Spleen (tissue), 11 donors: Measurements from ENCODE around the gene STXBP1. TPM values are rescaled to one million over a fixed set of nuclear protein-coding genes. Genes with fewer than 3 reads are reported as not detected.

Source experiments
- DNase-seq: peaks from one replicate; pipeline ENCODE4 v3.0.0-alpha.2; 2020
- H3K27ac ChIP-seq, 8 donors: fragments of 200-600 bp; sonication (generic) in 7 of 8; 1 replicate in 4 of 8; 2 replicates in 4 of 8; pipeline versions ENCODE4 v1.5.0 to v1.8.0; 2016 to 2021; ENCODE audit warnings: inconsistent platforms in 4 of 8, mild to moderate bottlenecking in 4 of 8, moderate library complexity in 1 of 8
- H3K27me3 ChIP-seq, 7 donors: fragments of 200-600 bp; sonication (generic) in 6 of 7; replicated peaks in 1 of 7; 1 replicate in 4 of 7; 2 replicates in 3 of 7; pipeline versions ENCODE4 v1.5.0 to v1.8.0; 2016 to 2021; ENCODE audit warnings: inconsistent platforms in 3 of 7, mild to moderate bottlenecking in 1 of 7
- H3K36me3 ChIP-seq, 6 donors: fragments of 200-600 bp; sonication (generic) in 5 of 6; 1 replicate in 4 of 6; 2 replicates in 2 of 6; pipeline versions ENCODE4 v1.5.0 to v1.8.0; 2016 to 2021; ENCODE audit warnings: inconsistent platforms in 2 of 6
- H3K4me1 ChIP-seq, 6 donors: fragments of 200-600 bp; sonication (generic) in 5 of 6; 1 replicate in 3 of 6; 2 replicates in 3 of 6; pipeline versions ENCODE4 v1.5.0 to v1.8.0; 2016 to 2021; ENCODE audit warnings: inconsistent platforms in 3 of 6
- H3K4me3 ChIP-seq, 8 donors: fragments of 200-600 bp; sonication (generic) in 7 of 8; 1 replicate in 4 of 8; 2 replicates in 4 of 8; pipeline versions ENCODE4 v1.5.0 to v1.8.0; 2016 to 2021; ENCODE audit warnings: inconsistent platforms in 4 of 8, mild to moderate bottlenecking in 4 of 8, moderate library complexity in 2 of 8
- H3K9me3 ChIP-seq, 8 donors: fragments of 200-600 bp; sonication (generic) in 7 of 8; 1 replicate in 4 of 8; 2 replicates in 4 of 8; pipeline versions ENCODE4 v1.5.0 to v1.8.0; 2016 to 2021; ENCODE audit warnings: inconsistent platforms in 4 of 8
- CTCF ChIP-seq, 11 experiments: fragments of 200-600 bp in 7 of 11; fragments of 450-650 bp in 4 of 11; sonication (generic) in 4 of 11; IDR thresholded peaks in 8 of 11; conservative IDR thresholded peaks in 3 of 11; 1 replicate in 7 of 11; 2 replicates in 4 of 11; pipeline versions ENCODE4 v1.4.0 to v1.8.0; 2016 to 2021; ENCODE audit warnings: antibody characterized with exemption in 11 of 11, inconsistent platforms in 4 of 11, mild to moderate bottlenecking in 1 of 11
- POLR2A ChIP-seq, 3 donors: fragments of 450-650 bp; IDR thresholded peaks; one replicate each; pipeline ENCODE4 v1.5.1; 2017; ENCODE audit warnings: antibody characterized with exemption in 3 of 3, mild to moderate bottlenecking in 1 of 3
- POLR2AphosphoS5 ChIP-seq, 3 donors: sonication (generic); formaldehyde crosslinking; IDR thresholded peaks; one replicate each; pipeline ENCODE4 v1.5.1; 2017; ENCODE audit warnings: antibody characterized with exemption in 3 of 3
- WGBS, 5 donors: extraction: QIAGEN DNeasy Blood & Tissue Kit in 3 of 5; methylation state at CpG; one replicate each; pipeline versions ENCODE4 v1.1.5 to v1.1.7; 2013 to 2018; 5-methylcytosine and 5-hydroxymethylcytosine counted together
- intact Hi-C: fragments of 100-400 bp; cut with DNase I; formaldehyde crosslinking; loops from one replicate; pipeline ENCODE4 v1.15.0; 2023; ENCODE audit warnings: low total_unique reads
- polyA plus RNA-seq, 3 donors: library from polyadenylated mRNA; stranded (reverse); fragments of 200-250 nt; gene quantifications; one replicate each; pipeline ENCODE4 v1.2.1, GENCODE V29; 2013
- total RNA-seq, 7 donors: library from RNA; depleted of rRNA in 3 of 7; stranded (reverse); fragments of >200 nt in 3 of 7; fragmentation: NEBNext Ultra II Directional in 4 of 7; extraction: Animal tissue kit (Norgen Biotek cat#: 25700) in 4 of 7; gene quantifications; one replicate each; pipeline versions ENCODE4 v1.1.0 to v1.2.1, GENCODE V29; 2016 to 2021
- donor health status: healthy with polysubstance abuse.
- donor health status: DM: no; HTN: no; CAD: no; lungs with moderate emphysema.
- donor health status: DM: no; HTN: no; CAD: no.
- donor health status: Bipolar disorder and iron deficiency.
- donor health status: healthy.
- donor health status: DM: no; HTN: no; CAD: no.
- donor health status: DM: yes; HTN: yes; CAD: no.

Gene STXBP1
- total and polyA plus RNA-seq, 10 donors = 4.3 to 75.7 (median 31.6) TPM

- DNase-seq = no peak
- TF ChIP-seq CTCF (IDR thresholded peaks at IDR 0.05 in 8 of 11, conservative IDR thresholded peaks at IDR 0.05 in 3 of 11) (no peak), POLR2A (IDR thresholded peaks at IDR 0.05) (no peak), POLR2AphosphoS5 (IDR thresholded peaks at IDR 0.05) (no peak)
- 86 to 94% (median 91%) methylated on average over 8 of the region's 8 CpGs for WGBS, 5 donors
These were observed 116.7 kb downstream of the STXBP1 start for GRCh38 chr9:127728808-127729207.

GRCh38 chr9:127729522-127730256 is 117.6 kb downstream of the STXBP1 start:
- Histone ChIP-seq H3K9me3 (no peaks in the 10 kb centered on the region), H3K36me3 (peaks cover 0 to 36% (median 13%) of the 10 kb centered on the region in 6 donors), H3K4me3 (no peak overlapping the region), H3K27me3 (peaks cover 0 to under 1% (median 0%) of the 10 kb centered on the region in 7 donors), H3K27ac (peak overlapping the region in 5 of 8 donors; percentile 30 to 62 (median 50)), H3K4me1 (peaks cover 11 to 52% (median 33%) of the 10 kb centered on the region in 6 donors)
- TF ChIP-seq POLR2AphosphoS5 (IDR thresholded peaks at IDR 0.05) = no peak
- no peak for TF ChIP-seq CTCF (IDR thresholded peaks at IDR 0.05 in 8 of 11, conservative IDR thresholded peaks at IDR 0.05 in 3 of 11)
- TF ChIP-seq POLR2A (IDR thresholded peaks at IDR 0.05) = no peak
- no peak for DNase-seq
- intact Hi-C loops = loop anchor here (5.0 to 10.0 kb wide), 2 partner anchors 137 to 225 kb away; no protein-coding TSS in a partner anchor
- 89 to 95% (median 90%) methylated on average over 7 to 18 of the region's 18 CpGs for WGBS, 5 donors

More at GRCh38 chr9:127728808-127729207, 116.7 kb downstream of the STXBP1 start:
- H3K27ac ChIP-seq = no peak overlapping the region
- no peak overlapping the region for H3K4me3 ChIP-seq
- H3K27me3 ChIP-seq = peaks cover 0 to 2% (median 0%) of the 10 kb centered on the region in 7 donors
- H3K4me1 ChIP-seq = peaks cover 5 to 51% (median 29%) of the 10 kb centered on the region in 6 donors
- intact Hi-C loops = loop anchor here (10.0 kb wide), 1 partner anchor 224 kb away; no protein-coding TSS in a partner anchor
- H3K9me3 ChIP-seq = no peaks in the 10 kb centered on the region
- H3K36me3 ChIP-seq = peaks cover 0 to 36% (median 13%) of the 10 kb centered on the region in 6 donors

GRCh38 chr9:127730262-127730661 is 118.2 kb downstream of the STXBP1 start:
- Histone ChIP-seq H3K27me3 (no peaks in the 10 kb centered on the region), H3K27ac (peak overlapping the region in 5 of 8 donors; percentile 30 to 62 (median 51))
- 86 to 93% (median 90%) methylated on average over 6 to 9 of the region's 9 CpGs for WGBS, 5 donors

More at GRCh38 chr9:127730262-127730661, 118.2 kb downstream of the STXBP1 start:
- Histone ChIP-seq H3K36me3 (peaks cover 0 to 36% (median 13%) of the 10 kb centered on the region in 6 donors), H3K9me3 (no peaks in the 10 kb centered on the region), H3K4me3 (no peak overlapping the region), H3K4me1 (peaks cover 11 to 52% (median 35%) of the 10 kb centered on the region in 6 donors)
- no peak for DNase-seq
- intact Hi-C loops = loop anchor here (5.0 kb wide), 1 partner anchor 138 kb away; no protein-coding TSS in a partner anchor
- TF ChIP-seq POLR2AphosphoS5 (IDR thresholded peaks at IDR 0.05) (no peak), CTCF (IDR thresholded peaks at IDR 0.05 in 8 of 11, conservative IDR thresholded peaks at IDR 0.05 in 3 of 11) (no peak), POLR2A (IDR thresholded peaks at IDR 0.05) (no peak)
